Ishikawa (cell line): ENCODE measurements around the gene TRIM15.

Source experiments
- NFIC ChIP-seq: IDR thresholded peaks from 2 replicates; pipeline ENCODE4 v1.6.1; 2012
- RAD21 ChIP-seq: IDR thresholded peaks from 2 replicates; pipeline ENCODE4 v1.6.1; 2012; ENCODE audit warnings: low read depth
- TF ChIP-seq, protein P1 (sequence below): IDR thresholded peaks from 2 replicates; pipeline ENCODE4 v1.6.1; 2012

Gene TRIM15

GRCh38 chr6:30219244-30219643, 55.9 kb downstream of the TRIM15 start:
- TF ChIP-seq RAD21 (peak; percentile 81), NFIC (peak; percentile 28; the same call in 1 of the 2 replicates)
- TF ChIP-seq, protein P1, sequence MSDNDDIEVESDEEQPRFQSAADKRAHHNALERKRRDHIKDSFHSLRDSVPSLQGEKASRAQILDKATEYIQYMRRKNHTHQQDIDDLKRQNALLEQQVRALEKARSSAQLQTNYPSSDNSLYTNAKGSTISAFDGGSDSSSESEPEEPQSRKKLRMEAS, result no peak
